ENCODE data around the gene TSEN2. TPM values are rescaled to one million over a fixed set of nuclear protein-coding genes. Genes with fewer than 3 reads are reported as not detected.

TSEN2 gene
- total RNA-seq, 1 donor from 2014 or later = 33.3 TPM

DNA sequence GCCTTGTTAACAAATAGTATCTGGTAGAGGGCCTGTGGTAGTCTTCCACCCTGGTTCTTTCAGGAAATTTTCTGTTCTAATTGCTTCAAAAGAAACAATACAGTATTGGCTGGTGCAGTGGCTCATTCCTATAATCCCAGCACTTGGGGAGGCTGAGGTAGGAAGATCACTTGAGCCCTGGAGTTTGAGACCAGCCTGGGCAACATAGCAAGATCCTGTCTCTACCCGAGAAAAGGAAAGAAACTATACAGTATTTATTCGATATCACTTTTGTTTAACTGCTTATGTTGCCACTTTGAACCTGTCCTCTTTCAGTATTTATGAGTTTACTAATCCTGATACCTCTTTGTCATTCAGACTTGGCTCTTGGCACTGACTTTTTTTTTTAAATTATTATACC is 77.1 kb downstream of the TSEN2 start:
- Mint-ChIP-seq H3K27me3 (no peaks in the 10 kb centered on the region), H3K4me1 (ENCODE audit: low read depth) (peaks cover 32% of the 10 kb centered on the region), H3K36me3 (ENCODE audit: insufficient read depth) (peaks cover 9% of the 10 kb centered on the region), H3K4me3 (ENCODE audit: low read depth) (no peak overlapping the region), H3K9me3 (ENCODE audit: low read depth) (peaks cover 3% of the 10 kb centered on the region), H3K27ac (no peak overlapping the region)
- DNase-seq (ENCODE audit: low spot score, unreplicated experiment) = no peak
- TF ChIP-seq, protein P1, sequence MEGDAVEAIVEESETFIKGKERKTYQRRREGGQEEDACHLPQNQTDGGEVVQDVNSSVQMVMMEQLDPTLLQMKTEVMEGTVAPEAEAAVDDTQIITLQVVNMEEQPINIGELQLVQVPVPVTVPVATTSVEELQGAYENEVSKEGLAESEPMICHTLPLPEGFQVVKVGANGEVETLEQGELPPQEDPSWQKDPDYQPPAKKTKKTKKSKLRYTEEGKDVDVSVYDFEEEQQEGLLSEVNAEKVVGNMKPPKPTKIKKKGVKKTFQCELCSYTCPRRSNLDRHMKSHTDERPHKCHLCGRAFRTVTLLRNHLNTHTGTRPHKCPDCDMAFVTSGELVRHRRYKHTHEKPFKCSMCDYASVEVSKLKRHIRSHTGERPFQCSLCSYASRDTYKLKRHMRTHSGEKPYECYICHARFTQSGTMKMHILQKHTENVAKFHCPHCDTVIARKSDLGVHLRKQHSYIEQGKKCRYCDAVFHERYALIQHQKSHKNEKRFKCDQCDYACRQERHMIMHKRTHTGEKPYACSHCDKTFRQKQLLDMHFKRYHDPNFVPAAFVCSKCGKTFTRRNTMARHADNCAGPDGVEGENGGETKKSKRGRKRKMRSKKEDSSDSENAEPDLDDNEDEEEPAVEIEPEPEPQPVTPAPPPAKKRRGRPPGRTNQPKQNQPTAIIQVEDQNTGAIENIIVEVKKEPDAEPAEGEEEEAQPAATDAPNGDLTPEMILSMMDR (IDR thresholded peaks at IDR 0.05; ENCODE audit: unreplicated experiment) = no peak

DNA sequence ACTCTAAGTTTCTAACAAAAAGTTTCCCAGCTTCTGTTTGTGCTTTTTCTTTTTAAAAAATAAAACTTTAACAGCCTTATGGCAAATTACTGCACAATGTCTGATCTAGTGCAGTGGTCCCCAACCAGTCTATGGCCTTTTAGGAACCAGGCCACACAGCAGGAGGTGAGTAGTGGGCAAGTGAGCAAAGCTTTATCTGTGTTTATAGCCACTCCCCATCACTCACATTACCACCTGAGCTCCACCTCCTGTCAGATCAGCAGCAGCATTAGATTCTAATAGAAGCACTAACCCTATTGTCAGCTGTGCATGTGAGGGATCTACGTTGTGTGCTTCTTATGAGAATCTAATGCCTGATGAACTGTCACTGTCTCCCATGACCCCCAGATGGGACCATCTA is 78.2 kb downstream of the TSEN2 start:
- Mint-ChIP-seq H3K27me3 (no peaks in the 10 kb centered on the region), H3K4me1 (ENCODE audit: low read depth) (peaks cover 30% of the 10 kb centered on the region), H3K36me3 (ENCODE audit: insufficient read depth) (peaks cover 10% of the 10 kb centered on the region), H3K9me3 (ENCODE audit: low read depth) (peaks cover 3% of the 10 kb centered on the region), H3K27ac (no peak overlapping the region), H3K4me3 (ENCODE audit: low read depth) (no peak overlapping the region)
- no peak for DNase-seq (ENCODE audit: low spot score, unreplicated experiment)
- TF ChIP-seq, protein P1 (IDR thresholded peaks at IDR 0.05; ENCODE audit: unreplicated experiment) = no peak

DNA sequence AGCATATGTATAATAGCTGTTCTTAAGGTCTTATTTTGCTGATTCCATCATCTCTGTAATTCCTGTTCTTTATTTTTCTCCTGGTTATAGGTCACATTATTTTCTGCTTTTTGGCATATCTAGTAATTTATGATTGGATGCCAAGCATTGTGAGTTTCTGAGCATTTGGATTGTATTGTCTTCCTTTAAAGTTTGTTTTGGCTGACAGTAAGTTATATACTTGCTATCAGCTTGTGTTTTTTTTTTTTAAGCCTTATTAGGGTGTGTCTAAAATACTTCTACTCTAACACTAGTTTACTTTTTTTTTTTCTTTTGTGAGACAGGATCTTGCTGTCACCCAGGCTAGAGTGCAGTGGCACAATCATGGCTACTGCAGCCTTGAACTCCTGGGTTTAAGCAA is 82.7 kb downstream of the TSEN2 start:
- Mint-ChIP-seq H3K36me3 (ENCODE audit: insufficient read depth) (peaks cover 21% of the 10 kb centered on the region), H3K27ac (no peak overlapping the region), H3K9me3 (ENCODE audit: low read depth) (peaks cover 3% of the 10 kb centered on the region), H3K27me3 (no peaks in the 10 kb centered on the region), H3K4me1 (ENCODE audit: low read depth) (peaks cover 6% of the 10 kb centered on the region), H3K4me3 (ENCODE audit: low read depth) (no peak overlapping the region)
- TF ChIP-seq, protein P1 (IDR thresholded peaks at IDR 0.05; ENCODE audit: unreplicated experiment) = no peak
- no peak for DNase-seq (ENCODE audit: low spot score, unreplicated experiment)

DNA sequence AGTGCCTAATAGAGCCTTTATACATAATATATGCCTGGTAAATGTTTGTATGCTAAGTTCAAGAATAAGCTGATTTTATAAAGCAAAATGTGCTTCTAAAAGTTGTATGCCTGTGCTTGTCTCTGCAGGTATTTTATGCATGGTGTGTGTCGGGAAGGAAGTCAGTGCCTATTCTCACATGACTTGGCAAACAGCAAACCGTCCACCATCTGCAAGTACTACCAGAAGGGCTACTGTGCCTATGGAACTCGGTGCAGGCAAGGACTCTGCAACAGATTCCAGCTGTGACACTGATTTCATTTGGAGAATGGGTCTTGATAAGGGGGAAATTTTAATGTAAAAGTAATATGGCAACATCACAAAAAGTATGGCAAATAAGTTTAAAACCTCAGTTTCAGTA is 84.5 kb downstream of the TSEN2 start:
- Mint-ChIP-seq H3K9me3 (ENCODE audit: low read depth) (peaks cover 3% of the 10 kb centered on the region), H3K36me3 (ENCODE audit: insufficient read depth) (peaks cover 28% of the 10 kb centered on the region), H3K4me1 (ENCODE audit: low read depth) (no peaks in the 10 kb centered on the region), H3K27me3 (no peaks in the 10 kb centered on the region), H3K4me3 (ENCODE audit: low read depth) (no peak overlapping the region), H3K27ac (no peak overlapping the region)
- no peak for DNase-seq (ENCODE audit: low spot score, unreplicated experiment)
- TF ChIP-seq, protein P1 (IDR thresholded peaks at IDR 0.05; ENCODE audit: unreplicated experiment) = no peak

DNA sequence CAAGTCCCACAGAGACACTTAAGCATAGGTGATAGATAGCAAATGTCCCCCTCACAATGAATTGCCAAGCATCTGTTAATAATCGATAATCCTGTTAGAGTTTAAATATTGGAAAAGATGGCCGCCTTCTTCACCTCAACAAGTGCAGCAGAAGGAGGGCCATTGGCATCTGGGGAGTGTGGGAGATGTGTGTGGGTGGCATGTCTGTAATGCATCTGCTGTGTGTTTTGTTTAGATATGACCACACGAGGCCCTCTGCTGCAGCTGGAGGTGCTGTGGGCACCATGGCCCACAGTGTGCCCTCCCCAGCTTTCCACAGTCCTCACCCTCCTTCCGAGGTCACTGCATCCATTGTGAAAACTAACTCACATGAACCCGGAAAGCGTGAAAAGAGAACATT is 85.6 kb downstream of the TSEN2 start:
- no peak overlapping the region for H3K4me3 Mint-ChIP-seq (ENCODE audit: low read depth)
- peaks cover 30% of the 10 kb centered on the region for H3K36me3 Mint-ChIP-seq (ENCODE audit: insufficient read depth)
- peaks cover 3% of the 10 kb centered on the region for H3K9me3 Mint-ChIP-seq (ENCODE audit: low read depth)
- TF ChIP-seq, protein P1 (IDR thresholded peaks at IDR 0.05; ENCODE audit: unreplicated experiment) = no peak
- no peak for DNase-seq (ENCODE audit: low spot score, unreplicated experiment)
- no peaks in the 10 kb centered on the region for H3K27me3 Mint-ChIP-seq
- no peak overlapping the region for H3K27ac Mint-ChIP-seq
- H3K4me1 Mint-ChIP-seq (ENCODE audit: low read depth) = no peaks in the 10 kb centered on the region
